Activated CD8-positive, alpha-beta T cell treated with anti-CD3 and anti-CD28 coated beads for 36 hours (primary cell): ENCODE measurements around the gene PLA2G2E. TPM values are rescaled to one million over a fixed set of nuclear protein-coding genes. Genes with fewer than 3 reads are reported as not detected.
"Not testable (repeated sequence)": the region's sequence is repeated elsewhere in the genome, so short reads cannot be mapped to it uniquely, and the experiment has no call there.

Experiments
- ATAC-seq: fragments of 200-7000 bp; cut with Tn5 transposase; one replicate; pipeline ENCODE4 v1.10.0; 2021; ENCODE audit warnings: mild to moderate bottlenecking, moderate library complexity
- CTCF ChIA-PET: fragments of 350-600 bp; sonication (Branson Sonifier 250); formaldehyde crosslinking; loops from one replicate; lab custom pipeline; 2021; ENCODE audit warnings: antibody characterized with exemption; lab: Charles Lee
- POLR2A ChIA-PET: fragments of 350-600 bp; sonication (Branson Sonifier 250); formaldehyde crosslinking; loops from one replicate; lab custom pipeline; 2021; ENCODE audit warnings: antibody characterized with exemption; lab: Charles Lee
- DNase-seq: peaks from one replicate; pipeline ENCODE4 v3.0.0-alpha.2; 2020
- H3K27ac Mint-ChIP-seq: one replicate; pipeline ENCODE4 v1.8.0; 2021; ENCODE audit warnings: mild to moderate bottlenecking, mixed read lengths
- H3K27me3 Mint-ChIP-seq: one replicate; pipeline ENCODE4 v1.8.0; 2021; ENCODE audit warnings: mixed read lengths
- H3K36me3 Mint-ChIP-seq: one replicate; pipeline ENCODE4 v1.8.0; 2021; ENCODE audit warnings: low read depth, mixed read lengths
- H3K4me1 Mint-ChIP-seq: one replicate; pipeline ENCODE4 v1.8.0; 2021; ENCODE audit warnings: low read depth, mixed read lengths
- H3K4me3 Mint-ChIP-seq: one replicate; pipeline ENCODE4 v1.8.0; 2021; ENCODE audit warnings: mild to moderate bottlenecking, moderate library complexity, mixed read lengths
- H3K9me3 Mint-ChIP-seq: one replicate; pipeline ENCODE4 v1.8.0; 2021; ENCODE audit warnings: mixed read lengths
- CTCF ChIP-seq: fragments of 200-600 bp; IDR thresholded peaks from one replicate; pipeline ENCODE4 v1.8.0; 2022; ENCODE audit warnings: antibody characterized with exemption, mild to moderate bottlenecking
- intact Hi-C: fragments of 100-400 bp; cut with micrococcal nuclease; formaldehyde crosslinking; loops from one replicate; pipeline ENCODE4 v1.10.0; 2022
- total RNA-seq, 2 experiments: library from RNA; stranded (reverse); gene quantifications; one replicate each; pipeline ENCODE4 v1.2.3, GENCODE V29; 2021

Gene PLA2G2E
- total RNA-seq, 2 experiments from 2014 or later = not detected

GRCh38 chr1:19934336-19934735, 10.9 kb upstream of the PLA2G2E start:
- no peak for ATAC-seq
- Mint-ChIP-seq H3K9me3 (peaks cover 19% of the 10 kb centered on the region), H3K27ac (no peak overlapping the region), H3K4me3 (no peak overlapping the region), H3K36me3 (peaks cover 3% of the 10 kb centered on the region), H3K4me1 (no peaks in the 10 kb centered on the region), H3K27me3 (no peaks in the 10 kb centered on the region)
- ChIA-PET CTCF (no interaction called here), POLR2A (interaction anchor here (0.7 kb wide), 1 partner anchor 46 kb away, joined by 3 read pairs; no protein-coding TSS in a partner anchor)
- TF ChIP-seq CTCF = no peak
- no peak for DNase-seq
- intact Hi-C loops = no loop called here

GRCh38 chr1:19932866-19933265, 9.4 kb upstream of the PLA2G2E start:
- peaks cover 3% of the 10 kb centered on the region for H3K36me3 Mint-ChIP-seq
- ATAC-seq (no peak), DNase-seq (no peak)
- H3K27ac Mint-ChIP-seq = no peak overlapping the region
- no peaks in the 10 kb centered on the region for H3K4me1 Mint-ChIP-seq
- TF ChIP-seq CTCF = no peak
- H3K9me3 Mint-ChIP-seq = peaks cover 19% of the 10 kb centered on the region
- H3K27me3 Mint-ChIP-seq = no peaks in the 10 kb centered on the region
- ChIA-PET CTCF (no interaction called here), POLR2A (no interaction called here)
- intact Hi-C loops = no loop called here
- H3K4me3 Mint-ChIP-seq = no peak overlapping the region

- POLR2A ChIA-PET, H3K4me3 Mint-ChIP-seq, intact Hi-C loops, CTCF ChIA-PET, H3K27me3 Mint-ChIP-seq, H3K9me3 Mint-ChIP-seq, H3K36me3 Mint-ChIP-seq, ATAC-seq, H3K27ac Mint-ChIP-seq, H3K4me1 Mint-ChIP-seq, DNase-seq: not testable (repeated sequence)
Measured at GRCh38 chr1:19927130-19927421, 3.7 kb upstream of the PLA2G2E start.

- no peak for TF ChIP-seq CTCF
- H3K27ac Mint-ChIP-seq = no peak overlapping the region
- H3K9me3 Mint-ChIP-seq = peaks cover 4% of the 10 kb centered on the region
- intact Hi-C loops = no loop called here
- H3K27me3 Mint-ChIP-seq = peaks cover 1% of the 10 kb centered on the region
- no peaks in the 10 kb centered on the region for H3K36me3 Mint-ChIP-seq
- H3K4me1 Mint-ChIP-seq = no peaks in the 10 kb centered on the region
- no peak overlapping the region for H3K4me3 Mint-ChIP-seq
- ChIA-PET POLR2A (no interaction called here), CTCF (interaction anchor here (1.0 to 1.2 kb wide), 2 partner anchors 9 to 225 kb away, joined by 4 to 5 read pairs; no protein-coding TSS in a partner anchor)
- DNase-seq = no peak
- no peak for ATAC-seq
Measured at GRCh38 chr1:19926296-19927129, 3.1 kb upstream of the PLA2G2E start.

GRCh38 chr1:19925342-19926070, 2.1 kb upstream of the PLA2G2E start:
- POLR2A ChIA-PET = no interaction called here
- Mint-ChIP-seq H3K4me1 (no peaks in the 10 kb centered on the region), H3K9me3 (no peaks in the 10 kb centered on the region), H3K4me3 (no peak overlapping the region), H3K36me3 (no peaks in the 10 kb centered on the region), H3K27ac (no peak overlapping the region), H3K27me3 (peaks cover 1% of the 10 kb centered on the region)
- intact Hi-C loops = no loop called here
- TF ChIP-seq CTCF = no peak
- no peak for DNase-seq
- CTCF ChIA-PET = interaction anchor here (1.0 to 1.2 kb wide), 2 partner anchors 8 to 226 kb away, joined by 4 to 5 read pairs; no protein-coding TSS in a partner anchor
- no peak for ATAC-seq
